Hepatocyte (in vitro differentiated cells): ENCODE results near the gene RSPH9. TPM values are rescaled to one million over a fixed set of nuclear protein-coding genes. Genes with fewer than 3 reads are reported as not detected.

Experiments used
- DNase-seq: peaks from one replicate; pipeline ENCODE4 v3.0.0-alpha.2; 2016; ENCODE audit warnings: low spot score
- H2AFZ ChIP-seq: fragments of 200-600 bp; sonication (generic); 2 replicates; pipeline ENCODE4 v1.6.0; 2016; ENCODE audit warnings: antibody characterized with exemption, mild to moderate bottlenecking
- H3K27ac ChIP-seq: fragments of 200-600 bp; sonication (generic); 2 replicates; pipeline ENCODE4 v1.5.1; 2016; ENCODE audit warnings: mild to moderate bottlenecking
- H3K27me3 ChIP-seq: fragments of 200-600 bp; sonication (generic); 2 replicates; pipeline ENCODE4 v1.6.1; 2016
- H3K36me3 ChIP-seq: fragments of 200-600 bp; sonication (generic); replicated peaks from 2 replicates; pipeline ENCODE4 v1.5.1; 2016; ENCODE audit warnings: low read depth; ENCODE audit not compliant: insufficient read depth
- H3K4me1 ChIP-seq: fragments of 200-600 bp; sonication (generic); 2 replicates; pipeline ENCODE4 v1.5.1; 2016; ENCODE audit warnings: mild to moderate bottlenecking, moderate library complexity; ENCODE audit not compliant: insufficient read depth
- H3K4me2 ChIP-seq: fragments of 200-600 bp; sonication (generic); 2 replicates; pipeline ENCODE4 v1.6.0; 2016
- H3K4me3 ChIP-seq: fragments of 200-600 bp; sonication (generic); 2 replicates; pipeline ENCODE4 v1.5.1; 2016; ENCODE audit warnings: mild to moderate bottlenecking
- H3K79me2 ChIP-seq: fragments of 200-600 bp; sonication (generic); 2 replicates; pipeline ENCODE4 v1.6.0; 2017; ENCODE audit warnings: mild to moderate bottlenecking
- H3K9me2 ChIP-seq: fragments of 200-600 bp; sonication (generic); replicated peaks from 2 replicates; pipeline ENCODE4 v1.6.0; 2017; ENCODE audit warnings: mild to moderate bottlenecking; ENCODE audit not compliant: insufficient read depth
- H3K9me3 ChIP-seq: fragments of 200-600 bp; sonication (generic); 2 replicates; pipeline ENCODE4 v1.5.1; 2016; ENCODE audit warnings: low read depth, mild to moderate bottlenecking
- H4K20me1 ChIP-seq: fragments of 200-600 bp; sonication (generic); 2 replicates; pipeline ENCODE4 v1.6.0; 2016; ENCODE audit warnings: mild to moderate bottlenecking; ENCODE audit not compliant: insufficient read depth, poor library complexity, severe bottlenecking
- CTCF ChIP-seq: fragments of 200-600 bp; sonication (generic); IDR thresholded peaks from 2 replicates; pipeline ENCODE4 v1.5.1; 2016; ENCODE audit warnings: antibody characterized with exemption, mild to moderate bottlenecking; ENCODE audit not compliant: poor library complexity
- EZH2 ChIP-seq: fragments of 200-600 bp; sonication (generic); IDR thresholded peaks from 2 replicates; pipeline ENCODE4 v1.6.1; 2016; ENCODE audit warnings: antibody characterized with exemption, mild to moderate bottlenecking, borderline replicate concordance
- EZH2phosphoT487 ChIP-seq: fragments of 200-600 bp; sonication (generic); IDR thresholded peaks from one replicate; pipeline ENCODE4 v1.6.1; 2018; ENCODE audit warnings: antibody characterized with exemption, mild to moderate bottlenecking, low read depth, moderate library complexity; ENCODE audit not compliant: unreplicated experiment, severe bottlenecking
- WGBS: methylation state at CpG from one replicate; pipeline ENCODE4 v1.1.6; 2016; ENCODE audit warnings: low lambda C conversion rate; ENCODE audit errors: missing lambda C conversion rate; 5-methylcytosine and 5-hydroxymethylcytosine counted together
- polyA plus RNA-seq: library from polyadenylated mRNA; unstranded; fragments of >200 nt; fragmentation: Nextera tagmentation; extraction: Ambion mirVana; gene quantifications from 2 replicates; pipeline ENCODE4 v1.2.1, GENCODE V29; 2016
- total RNA-seq: library from RNA; depleted of rRNA; stranded (reverse); fragments of >200 nt; gene quantifications from 2 replicates; pipeline ENCODE4 v1.2.3, GENCODE V29; 2014

Gene RSPH9
- total and polyA plus RNA-seq, 2 experiments from 2014 or later = 0.73 to 1.8 TPM

GRCh38 chr6:43712579-43712978 lies 67.7 kb downstream of the RSPH9 start:
- Histone ChIP-seq H2AFZ (no peak overlapping the region), H3K9me2 (no peaks in the 10 kb centered on the region), H3K4me1 (peaks cover 33% of the 10 kb centered on the region), H3K4me3 (no peak overlapping the region), H3K27me3 (no peaks in the 10 kb centered on the region), H3K9me3 (no peaks in the 10 kb centered on the region), H3K79me2 (no peaks in the 10 kb centered on the region), H3K36me3 (no peaks in the 10 kb centered on the region), H3K27ac (no peak overlapping the region), H3K4me2 (no peak overlapping the region), H4K20me1 (no peaks in the 10 kb centered on the region)
- DNase-seq = no peak
- TF ChIP-seq CTCF = no peak
- no peak for TF ChIP-seq EZH2
- no peak for TF ChIP-seq EZH2phosphoT487
- WGBS = 88% methylated on average over 6 of the region's 6 CpGs

GRCh38 chr6:43713643-43714310 lies 68.9 kb downstream of the RSPH9 start:
- no peak for DNase-seq
- WGBS = 87% methylated on average over 13 of the region's 13 CpGs
- no peak overlapping the region for H3K4me3 ChIP-seq
- no peaks in the 10 kb centered on the region for H3K27me3 ChIP-seq
- H3K4me2 ChIP-seq = no peak overlapping the region
- no peaks in the 10 kb centered on the region for H3K9me3 ChIP-seq
- no peak for TF ChIP-seq CTCF
- H3K79me2 ChIP-seq = no peaks in the 10 kb centered on the region
- H4K20me1 ChIP-seq = no peaks in the 10 kb centered on the region
- H3K36me3 ChIP-seq = no peaks in the 10 kb centered on the region
- H2AFZ ChIP-seq = no peak overlapping the region
- no peaks in the 10 kb centered on the region for H3K9me2 ChIP-seq
- H3K27ac ChIP-seq = peak overlapping the region; percentile 58
- peaks cover 37% of the 10 kb centered on the region for H3K4me1 ChIP-seq

GRCh38 chr6:43714311-43715055 lies 69.6 kb downstream of the RSPH9 start:
- TF ChIP-seq EZH2phosphoT487 (no peak), CTCF (no peak), EZH2 (no peak)
- no peak overlapping the region for H3K4me2 ChIP-seq
- WGBS = 40% methylated on average over 9 of the region's 9 CpGs

More at GRCh38 chr6:43714311-43715055, 69.6 kb downstream of the RSPH9 start:
- Histone ChIP-seq H3K79me2 (no peaks in the 10 kb centered on the region), H3K9me2 (no peaks in the 10 kb centered on the region), H3K4me1 (peaks cover 33% of the 10 kb centered on the region), H3K9me3 (no peaks in the 10 kb centered on the region), H3K27ac (peak overlapping the region; percentile 58), H4K20me1 (no peaks in the 10 kb centered on the region), H3K4me3 (no peak overlapping the region), H2AFZ (no peak overlapping the region), H3K36me3 (no peaks in the 10 kb centered on the region), H3K27me3 (no peaks in the 10 kb centered on the region)
- DNase-seq = peak; percentile 65
